Epidermal melanocyte (primary cell): ENCODE measurements around the gene BCAP31.
A peak's percentile ranks its signal among the peaks of the same experiment; 100 is the strongest.

Experiments
- DNase-seq: peaks from one replicate; pipeline ENCODE4 v3.0.0; 2011; ENCODE audit warnings: low spot score; ENCODE audit not compliant: insufficient read length

BCAP31 gene

DNA sequence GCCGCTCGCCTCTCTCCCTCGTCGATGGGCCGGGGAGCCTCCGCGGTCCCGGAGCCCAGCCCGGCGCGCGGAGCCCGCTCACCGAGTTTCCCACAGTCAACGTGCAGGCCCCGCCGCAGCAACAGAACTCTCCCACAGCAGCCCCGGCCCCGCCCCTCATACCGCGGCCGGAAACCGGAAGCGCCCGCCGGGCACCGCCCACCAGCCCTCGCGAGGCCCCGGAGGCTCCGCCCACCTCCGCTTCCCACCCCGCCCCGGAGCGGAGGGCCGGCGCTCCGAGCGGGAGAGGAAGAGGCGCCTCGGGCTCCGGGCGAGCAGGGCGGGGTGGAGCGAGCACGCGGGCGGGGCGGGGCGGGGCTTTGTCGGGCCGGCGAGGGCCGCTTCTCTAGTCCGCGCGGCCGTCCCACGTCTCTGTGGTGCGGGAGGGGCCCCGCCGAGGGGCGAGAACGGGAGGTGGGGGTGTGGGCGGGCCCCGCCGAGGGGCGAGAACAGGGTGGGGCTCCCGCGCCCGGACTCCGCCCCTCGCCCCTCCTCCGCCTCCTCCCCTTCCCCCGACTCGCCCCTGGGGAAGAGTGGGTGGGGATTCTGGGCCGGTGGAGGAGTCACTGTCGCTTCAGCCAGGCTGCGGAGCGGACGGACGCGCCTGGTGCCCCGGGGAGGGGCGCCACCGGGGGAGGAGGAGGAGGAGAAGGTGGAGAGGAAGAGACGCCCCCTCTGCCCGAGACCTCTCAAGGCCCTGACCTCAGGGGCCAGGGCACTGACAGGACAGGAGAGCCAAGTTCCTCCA is at the start of gene BCAP31, which contains the start of gene ABCD1:
BCAP31 (minus strand) TSS at position 136 of the 787 bp plus-strand sequence. CDS start 1,143 bp downstream, outside the sequence.
ABCD1 (plus strand) TSS at position 605 of the 787 bp plus-strand sequence. CDS start 411 bp downstream, outside the sequence.
- DNase-seq = peak; percentile 90

DNA sequence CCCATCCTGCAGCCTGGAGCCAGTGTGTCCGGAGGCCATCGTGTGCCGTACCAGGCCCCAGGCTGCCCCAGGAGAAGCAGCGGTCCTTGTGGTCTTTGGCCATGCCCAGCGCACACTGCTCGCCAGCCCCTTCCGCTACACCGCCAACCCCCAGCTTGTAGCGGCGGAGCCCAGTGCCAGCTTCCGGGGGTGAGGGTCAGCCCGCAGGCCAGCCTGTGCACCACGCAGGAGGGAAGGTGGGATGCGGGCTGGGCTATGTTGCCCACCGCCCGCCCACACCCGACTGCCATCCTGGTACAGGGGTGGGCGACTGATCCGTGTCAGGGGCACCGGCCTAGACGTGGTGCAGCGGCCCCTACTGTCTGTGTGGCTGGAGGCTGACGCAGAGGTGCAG is 49.0 kb upstream of the BCAP31 start:
- DNase-seq = no peak

DNA sequence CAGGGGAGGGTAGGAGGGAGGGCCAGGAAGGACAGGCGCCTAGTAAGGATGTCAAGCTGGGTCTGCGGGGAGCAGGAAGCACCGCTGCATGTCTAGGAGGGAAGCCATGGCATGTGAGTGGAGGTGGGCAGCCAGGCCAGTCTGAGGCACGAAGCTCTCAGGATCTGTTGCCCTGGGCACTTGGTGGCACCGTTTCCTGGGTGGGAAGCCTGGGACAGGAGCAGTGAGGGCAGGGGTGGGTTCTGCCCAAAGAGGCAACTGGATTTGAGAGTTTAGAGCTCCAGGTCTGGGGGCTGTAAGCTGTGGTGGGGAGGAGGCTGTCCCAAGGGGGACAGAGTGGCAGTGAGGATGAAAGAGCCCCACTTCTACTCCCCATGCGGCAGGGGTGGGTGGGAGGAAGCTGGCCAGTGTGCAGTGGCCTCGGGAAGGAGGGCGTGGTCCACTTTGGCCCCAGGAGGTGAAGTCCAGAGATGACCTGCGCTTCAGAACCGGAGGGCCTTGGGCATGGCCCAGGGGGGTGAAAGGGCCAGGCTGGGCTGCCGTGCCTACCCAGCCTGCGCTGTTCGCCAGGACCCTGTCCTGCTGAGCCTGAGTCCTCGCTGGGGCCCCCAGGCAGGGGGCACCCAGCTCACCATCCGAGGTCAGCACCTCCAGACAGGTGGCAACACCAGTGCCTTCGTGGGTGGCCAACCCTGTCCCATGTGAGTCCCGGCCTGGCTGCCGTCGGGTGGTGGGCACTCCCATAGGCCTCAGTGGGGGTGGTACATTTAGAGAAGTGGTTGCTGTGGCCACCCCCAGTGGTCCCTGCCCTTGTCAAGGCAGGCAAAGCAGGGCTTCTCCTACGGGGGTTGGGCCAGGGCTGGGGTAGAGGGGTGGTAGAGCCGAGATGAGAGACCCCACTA is 48.4 kb upstream of the BCAP31 start:
- DNase-seq = no peak

DNA sequence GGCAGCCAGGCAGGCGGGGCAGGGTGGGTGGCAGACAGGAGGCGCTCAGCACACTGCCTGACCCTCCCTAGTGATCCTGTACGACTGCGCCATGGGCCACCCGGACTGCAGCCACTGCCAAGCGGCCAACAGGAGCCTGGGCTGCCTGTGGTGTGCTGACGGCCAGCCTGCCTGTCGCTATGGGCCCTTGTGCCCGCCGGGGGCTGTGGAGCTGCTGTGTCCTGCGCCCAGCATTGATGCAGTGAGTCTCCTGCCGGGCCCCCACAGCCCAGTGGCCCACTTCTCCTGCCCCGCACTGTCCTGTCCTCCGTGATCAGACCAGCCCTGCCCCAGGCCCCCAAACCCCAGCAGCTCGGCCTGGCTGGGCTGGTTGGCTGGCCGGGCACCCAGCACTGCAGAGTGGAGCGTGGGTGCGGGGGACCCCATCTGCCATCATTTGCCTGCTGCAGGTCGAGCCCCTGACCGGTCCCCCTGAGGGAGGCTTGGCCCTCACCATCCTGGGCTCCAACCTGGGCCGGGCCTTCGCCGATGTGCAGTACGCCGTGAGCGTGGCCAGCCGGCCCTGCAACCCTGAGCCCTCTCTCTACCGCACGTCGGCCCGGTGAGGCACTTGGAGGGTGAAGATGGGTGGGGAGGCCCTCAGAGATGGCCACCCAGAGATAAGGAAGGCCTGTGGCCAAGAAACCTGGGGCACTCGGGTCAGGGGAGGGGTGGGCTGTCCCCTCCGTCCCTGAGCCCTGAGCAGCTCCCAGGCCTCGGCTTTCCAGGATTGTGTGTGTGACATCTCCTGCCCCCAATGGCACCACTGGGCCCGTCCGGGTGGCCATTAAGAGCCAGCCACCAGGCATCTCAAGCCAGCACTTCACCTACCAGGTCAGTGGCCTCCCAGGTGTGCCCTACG is 47.5 kb upstream of the BCAP31 start:
- no peak for DNase-seq

DNA sequence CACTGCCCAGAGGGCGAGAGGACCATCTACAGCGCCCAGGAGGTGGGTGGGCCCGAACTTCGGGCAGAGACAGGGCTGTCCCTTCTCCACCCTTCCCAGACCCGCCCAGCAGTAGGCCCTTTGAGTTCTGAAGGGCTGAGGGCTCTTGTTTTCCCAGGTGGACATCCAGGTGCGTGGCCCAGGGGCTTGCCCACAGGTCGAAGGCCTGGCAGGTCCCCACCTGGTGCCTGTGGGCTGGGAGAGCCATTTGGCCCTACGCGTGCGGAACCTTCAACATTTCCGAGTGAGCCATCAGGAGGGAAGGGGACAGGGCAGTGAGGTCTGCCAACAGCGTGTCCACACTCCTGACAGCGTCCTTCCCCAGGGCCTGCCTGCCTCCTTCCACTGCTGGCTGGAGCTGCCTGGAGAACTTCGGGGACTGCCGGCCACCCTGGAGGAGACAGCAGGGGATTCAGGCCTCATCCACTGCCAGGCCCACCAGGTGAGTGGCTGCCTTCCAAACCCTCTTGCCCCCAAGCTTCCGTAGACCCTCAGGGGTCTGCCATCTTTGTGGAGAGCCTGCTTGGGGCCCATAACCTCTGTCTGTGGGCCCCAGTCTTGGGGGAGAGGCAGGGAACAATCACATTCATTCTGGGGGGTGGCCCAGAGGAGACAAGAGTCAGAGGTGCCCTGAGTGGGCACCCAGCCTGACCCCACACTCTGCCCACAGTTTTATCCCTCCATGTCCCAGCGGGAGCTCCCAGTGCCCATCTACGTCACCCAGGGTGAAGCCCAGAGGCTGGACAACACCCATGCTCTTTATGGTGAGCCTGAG is 46.6 kb upstream of the BCAP31 start:
- no peak for DNase-seq

DNA sequence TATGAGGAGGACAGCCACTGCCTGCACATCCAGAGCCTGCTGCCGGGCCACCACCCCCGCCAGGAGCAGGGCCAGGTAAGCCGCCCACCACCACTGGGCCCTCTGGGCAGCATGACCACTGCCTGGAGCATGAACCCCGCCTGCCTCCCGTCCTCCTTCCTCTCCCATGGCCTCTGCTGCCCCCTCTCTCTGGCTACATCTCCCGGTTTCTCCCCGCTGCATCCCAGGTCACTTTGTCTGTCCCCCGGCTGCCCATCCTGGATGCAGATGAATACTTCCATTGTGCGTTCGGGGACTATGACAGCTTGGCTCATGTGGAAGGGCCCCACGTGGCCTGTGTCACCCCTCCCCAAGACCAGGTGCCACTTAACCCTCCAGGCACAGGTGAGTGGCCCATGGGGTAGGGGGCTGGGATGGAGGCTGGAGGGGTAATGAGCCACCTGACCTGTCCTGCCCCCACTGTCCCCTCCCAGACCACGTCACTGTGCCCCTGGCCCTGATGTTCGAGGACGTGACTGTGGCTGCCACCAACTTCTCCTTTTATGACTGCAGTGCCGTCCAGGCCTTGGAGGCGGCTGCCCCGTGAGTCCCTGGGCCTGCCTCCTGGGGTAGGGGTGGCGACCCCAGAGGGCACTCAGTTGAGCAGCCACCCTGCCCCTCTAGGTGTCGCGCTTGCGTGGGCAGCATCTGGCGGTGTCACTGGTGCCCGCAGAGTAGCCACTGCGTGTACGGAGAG is 45.8 kb upstream of the BCAP31 start:
- DNase-seq = no peak

DNA sequence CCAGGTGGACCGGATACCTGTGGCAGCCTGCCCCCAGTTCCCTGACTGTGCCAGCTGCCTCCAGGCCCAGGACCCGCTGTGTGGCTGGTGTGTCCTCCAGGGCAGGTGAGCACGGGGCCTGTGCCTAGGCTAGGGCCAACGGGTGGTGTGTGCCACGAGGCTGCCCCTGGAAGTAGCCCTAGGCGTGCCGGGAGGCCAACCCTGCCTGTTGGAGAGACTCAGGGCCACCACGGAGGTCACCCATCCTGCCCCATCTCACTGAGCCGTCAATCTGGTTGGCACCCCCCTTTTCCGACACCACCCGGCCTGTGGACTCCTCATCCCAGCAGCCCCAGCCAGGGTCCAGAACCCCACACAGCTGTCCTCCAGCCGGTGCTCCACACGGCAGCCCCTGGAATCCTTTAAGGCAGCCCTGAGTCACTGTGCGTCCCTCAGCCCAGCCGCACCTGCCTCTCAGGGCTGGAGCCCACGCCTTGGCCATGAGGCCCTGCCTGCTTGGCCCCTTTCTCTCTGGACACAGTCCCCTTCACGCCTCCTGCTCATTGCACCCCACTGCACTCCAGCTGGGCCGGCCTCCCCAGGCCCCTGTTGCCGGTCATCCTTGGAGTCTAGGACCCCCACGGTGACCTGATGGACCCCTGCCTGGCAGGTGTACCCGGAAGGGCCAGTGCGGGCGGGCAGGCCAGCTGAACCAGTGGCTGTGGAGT is 45.1 kb upstream of the BCAP31 start:
- DNase-seq = no peak

DNA sequence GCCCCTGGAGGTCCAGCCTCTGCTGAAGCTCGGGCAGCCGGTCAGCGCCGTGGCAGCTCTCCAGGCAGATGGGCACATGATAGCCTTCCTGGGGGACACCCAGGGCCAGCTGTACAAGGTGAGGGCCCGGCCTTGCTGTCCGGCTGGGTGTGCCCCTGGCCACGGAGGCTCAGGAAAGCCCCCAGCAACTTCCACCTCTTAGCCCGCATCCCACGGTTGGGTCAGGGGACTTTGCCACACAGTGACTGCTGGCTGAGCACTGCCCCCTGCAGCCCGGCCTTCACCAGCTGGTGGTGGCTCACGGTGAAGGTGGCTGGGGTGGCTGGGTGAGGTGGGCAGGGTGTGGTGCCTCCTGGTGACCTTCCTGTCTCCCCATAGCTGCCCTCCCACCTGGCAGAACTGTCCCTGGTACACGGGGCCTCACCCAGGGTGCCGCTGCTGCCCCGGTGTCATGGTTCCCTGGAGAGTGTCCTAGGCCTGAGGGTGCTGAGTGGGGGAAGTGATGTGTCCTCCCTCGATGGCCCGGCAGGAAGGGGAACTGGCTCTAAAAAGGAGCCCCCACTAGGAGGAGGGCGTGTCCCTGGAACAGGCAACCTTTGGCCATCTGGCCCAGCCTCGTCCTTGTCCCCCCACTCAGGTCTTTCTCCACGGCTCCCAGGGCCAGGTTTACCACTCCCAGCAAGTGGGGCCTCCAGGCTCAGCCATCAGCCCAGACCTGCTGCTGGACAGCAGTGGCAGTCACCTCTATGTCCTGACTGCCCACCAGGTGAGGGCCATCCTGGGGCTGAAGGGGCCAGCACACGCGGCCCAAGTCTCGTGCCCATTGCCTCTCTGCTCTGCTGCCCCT is 44.3 kb upstream of the BCAP31 start:
- no peak for DNase-seq

DNA sequence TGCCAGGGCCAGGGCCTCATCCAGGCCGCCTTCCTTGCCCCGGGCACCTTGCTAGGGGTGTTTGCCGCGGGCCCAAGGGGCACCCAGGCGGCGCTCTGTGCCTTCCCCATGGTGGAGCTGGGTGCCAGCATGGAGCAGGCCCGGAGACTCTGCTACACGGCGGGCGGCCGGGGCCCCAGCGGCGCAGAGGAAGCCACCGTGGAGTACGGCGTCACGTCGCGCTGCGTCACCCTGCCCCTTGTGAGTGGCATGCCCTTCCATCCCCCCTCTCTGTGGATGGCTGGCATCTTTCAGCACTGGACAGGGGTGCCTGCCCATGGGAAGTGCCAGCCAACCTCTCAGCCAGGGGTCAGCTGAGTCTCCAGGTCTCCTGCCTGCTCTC is 43.5 kb upstream of the BCAP31 start:
- no peak for DNase-seq

DNA sequence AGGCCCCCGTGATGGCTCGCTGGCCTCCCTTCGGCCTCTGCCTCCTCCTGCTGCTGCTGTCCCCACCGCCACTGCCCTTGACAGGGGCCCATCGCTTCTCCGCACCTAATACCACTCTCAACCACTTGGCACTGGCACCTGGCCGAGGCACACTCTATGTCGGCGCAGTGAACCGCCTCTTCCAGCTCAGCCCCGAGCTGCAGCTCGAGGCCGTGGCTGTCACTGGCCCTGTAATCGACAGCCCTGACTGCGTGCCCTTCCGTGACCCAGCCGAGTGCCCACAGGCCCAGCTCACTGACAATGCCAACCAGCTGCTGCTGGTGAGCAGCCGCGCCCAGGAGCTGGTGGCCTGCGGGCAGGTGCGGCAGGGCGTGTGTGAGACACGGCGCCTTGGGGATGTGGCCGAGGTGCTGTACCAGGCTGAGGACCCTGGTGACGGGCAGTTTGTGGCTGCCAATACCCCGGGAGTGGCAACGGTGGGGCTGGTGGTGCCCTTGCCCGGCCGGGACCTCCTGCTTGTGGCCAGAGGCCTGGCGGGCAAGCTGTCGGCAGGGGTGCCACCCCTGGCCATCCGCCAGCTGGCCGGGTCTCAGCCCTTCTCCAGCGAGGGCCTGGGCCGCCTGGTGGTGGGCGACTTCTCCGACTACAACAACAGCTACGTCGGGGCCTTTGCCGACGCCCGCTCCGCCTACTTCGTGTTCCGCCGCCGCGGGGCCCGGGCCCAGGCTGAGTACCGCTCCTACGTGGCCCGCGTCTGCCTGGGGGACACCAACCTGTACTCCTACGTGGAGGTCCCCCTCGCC is 42.9 kb upstream of the BCAP31 start:
- no peak for DNase-seq

DNA sequence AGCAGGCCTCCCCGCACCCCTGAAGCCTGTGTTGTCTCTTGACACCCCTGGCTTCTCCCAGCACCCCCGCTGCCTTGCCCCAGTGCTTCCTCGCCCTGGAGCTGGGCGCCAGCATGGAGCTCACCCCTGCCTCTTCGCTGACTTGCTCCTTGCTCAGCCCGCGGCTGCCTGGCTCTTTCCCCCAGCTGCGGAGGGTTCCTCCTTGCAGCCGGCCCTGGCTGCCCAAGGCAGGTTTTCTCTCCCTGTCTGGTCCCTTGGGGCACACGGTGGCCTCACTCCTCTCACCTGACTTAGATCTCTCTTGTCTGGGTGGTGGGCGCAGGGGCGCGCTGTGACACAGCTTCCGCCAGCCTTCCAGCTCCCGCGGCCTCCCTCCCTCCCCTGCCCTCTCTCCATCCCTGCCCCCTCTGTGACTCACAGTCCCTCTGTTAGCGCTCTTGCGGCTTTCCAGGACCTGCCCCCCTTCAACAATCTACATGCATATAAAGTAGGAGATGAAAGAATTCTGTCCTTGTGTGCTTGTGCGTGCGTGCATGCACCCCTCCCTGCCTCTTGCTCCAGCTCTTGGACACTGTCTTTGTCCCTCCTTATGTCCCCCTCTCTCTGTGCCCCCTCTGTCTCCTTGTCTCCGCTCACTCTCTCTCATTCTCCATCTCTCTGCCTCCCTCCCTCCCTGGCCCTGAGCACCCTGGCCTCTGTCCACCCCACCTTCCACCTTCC is 42.1 kb upstream of the BCAP31 start:
- no peak for DNase-seq

DNA sequence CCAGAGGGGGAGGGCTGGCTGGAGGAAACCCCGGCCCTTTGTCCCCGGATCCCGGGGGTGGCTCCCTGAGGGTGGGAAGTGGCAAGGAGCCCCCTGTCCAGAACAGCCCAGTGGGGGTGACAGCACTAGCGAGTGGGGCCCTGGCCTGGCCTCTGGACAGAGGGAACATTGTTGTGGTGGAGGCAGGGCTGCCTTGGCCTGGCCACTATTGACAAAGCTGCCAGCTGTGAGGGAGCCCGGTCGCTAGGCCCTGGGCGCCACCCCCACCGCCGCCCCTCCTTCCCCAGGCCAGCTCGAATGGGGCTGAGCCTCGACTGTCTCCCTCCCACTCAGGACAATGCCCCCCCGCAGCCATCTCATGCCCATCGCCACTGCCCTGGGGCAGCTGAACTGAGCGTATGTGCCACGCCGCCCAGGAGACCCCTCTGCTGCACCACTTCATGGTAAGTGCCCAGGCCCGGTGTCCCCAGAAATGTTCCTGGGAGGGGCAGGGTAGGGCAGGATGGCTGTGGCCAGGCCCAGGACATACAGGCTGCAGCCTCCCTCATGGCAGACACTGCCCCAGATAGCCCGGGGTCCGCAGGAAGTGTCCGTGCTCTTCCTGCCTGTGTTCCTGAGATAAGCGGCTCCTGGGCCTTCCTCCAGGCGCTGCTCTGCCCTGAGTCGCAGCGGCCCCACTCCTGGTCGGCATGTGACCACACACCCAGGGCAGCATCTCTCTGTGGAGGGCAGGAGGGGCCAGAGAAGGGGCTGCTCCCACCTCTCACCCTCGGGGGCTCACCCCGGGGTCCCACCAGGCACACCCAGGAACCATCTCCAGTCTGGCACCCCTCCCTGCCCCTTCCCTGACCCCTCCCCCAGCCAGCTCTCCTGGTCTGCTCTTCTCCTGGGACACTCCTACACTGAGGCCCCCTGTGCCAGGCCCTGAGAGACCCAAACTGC is 41.2 kb upstream of the BCAP31 start:
- no peak for DNase-seq

DNA sequence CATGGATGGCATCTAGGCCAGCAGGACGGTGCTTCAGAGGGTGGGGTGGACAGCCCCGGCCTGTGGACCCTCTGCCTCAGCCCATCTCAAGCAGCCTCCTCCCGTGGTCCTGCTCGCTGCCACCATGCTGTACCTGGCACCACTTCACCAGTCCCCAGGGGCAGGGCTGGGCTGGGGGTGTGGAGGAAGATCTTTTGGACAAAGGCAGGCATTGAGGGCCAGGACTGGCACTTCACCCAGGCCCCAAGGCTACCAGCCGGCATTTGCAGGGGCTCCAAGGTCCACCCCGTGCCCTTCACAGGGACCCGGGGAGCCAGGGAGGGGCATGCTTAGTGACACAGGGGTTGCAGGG is 40.6 kb upstream of the BCAP31 start:
- no peak for DNase-seq

DNA sequence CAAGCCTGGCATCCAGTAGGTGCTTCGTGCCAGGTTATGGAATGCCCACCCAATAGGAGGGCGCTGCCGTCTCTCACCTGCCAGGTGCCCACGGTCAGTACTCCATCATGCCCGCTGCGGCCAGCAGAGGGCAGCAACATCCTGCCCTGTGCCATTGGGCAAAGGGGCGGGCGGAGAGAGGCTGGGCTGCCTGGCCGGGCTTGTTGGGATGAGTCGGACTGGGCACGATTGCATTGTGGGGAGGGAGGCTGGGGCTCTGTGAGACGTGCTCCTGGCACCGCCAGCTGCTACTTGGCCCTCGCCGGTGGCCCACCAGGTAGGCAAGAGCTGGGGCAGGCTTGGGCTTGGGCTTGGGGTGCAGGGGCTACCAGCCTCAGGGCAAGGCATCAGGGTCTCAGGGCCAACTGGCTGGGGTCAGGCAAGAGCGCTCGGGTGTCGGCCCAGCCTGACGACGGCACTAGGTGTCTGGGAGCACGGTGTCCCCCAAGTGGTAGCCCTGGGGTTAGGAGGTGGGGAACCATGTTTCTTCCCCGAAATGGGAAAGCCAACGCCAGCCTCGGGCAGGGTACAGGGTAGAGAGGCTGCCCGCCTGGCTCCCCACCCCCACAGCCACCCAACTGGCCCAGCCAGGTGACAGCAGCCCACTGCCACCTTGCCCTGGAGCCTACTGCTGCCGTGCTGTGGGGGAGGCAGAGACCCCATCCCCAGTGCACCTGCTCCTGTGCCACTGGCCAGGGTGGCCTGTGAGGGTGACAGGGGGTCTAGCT is 40.0 kb upstream of the BCAP31 start, which contains the start of gene PLXNB3:
PLXNB3 (plus strand) TSS at position 261 of the 767 bp plus-strand sequence. CDS start 1,287 bp downstream, outside the sequence.
- peak; percentile 64 for DNase-seq
